SKM-1 treated with dmso at 0.1 percent for 144 hours (cell line): Measurements from ENCODE around the gene FTH1.
A peak's percentile ranks its signal among the peaks of the same experiment; 100 is the strongest.

Source experiments
- DNase-seq: peaks from one replicate; lab custom pipeline; 2025; ENCODE audit not compliant: unreplicated experiment; lab: John Stamatoyannopoulos, UW

The FTH1 gene

GRCh38 chr11:61949169-61950034, 18.0 kb downstream of the FTH1 start:
- DNase-seq, result peak; percentile 80

DNA sequence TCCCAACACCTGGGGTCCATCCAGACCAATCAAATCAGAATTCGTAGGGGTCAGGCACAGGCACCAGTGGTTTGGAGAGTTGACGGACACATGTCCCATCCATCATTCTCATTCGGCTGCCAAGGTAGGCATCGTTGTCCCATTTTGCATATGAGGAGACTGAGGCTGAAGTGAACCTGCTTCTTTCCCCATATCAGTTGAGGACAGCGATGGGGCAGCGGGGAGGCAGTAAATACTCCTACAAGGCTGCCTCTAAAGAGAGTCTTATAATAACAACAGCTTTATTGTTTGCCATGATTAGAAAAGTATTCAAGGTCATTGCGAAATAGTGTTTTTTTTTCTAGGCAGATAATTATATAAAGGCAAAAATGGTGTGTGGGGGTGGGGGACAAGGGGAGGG, 18.9 kb downstream of the FTH1 start:
- DNase-seq, result no peak

DNA sequence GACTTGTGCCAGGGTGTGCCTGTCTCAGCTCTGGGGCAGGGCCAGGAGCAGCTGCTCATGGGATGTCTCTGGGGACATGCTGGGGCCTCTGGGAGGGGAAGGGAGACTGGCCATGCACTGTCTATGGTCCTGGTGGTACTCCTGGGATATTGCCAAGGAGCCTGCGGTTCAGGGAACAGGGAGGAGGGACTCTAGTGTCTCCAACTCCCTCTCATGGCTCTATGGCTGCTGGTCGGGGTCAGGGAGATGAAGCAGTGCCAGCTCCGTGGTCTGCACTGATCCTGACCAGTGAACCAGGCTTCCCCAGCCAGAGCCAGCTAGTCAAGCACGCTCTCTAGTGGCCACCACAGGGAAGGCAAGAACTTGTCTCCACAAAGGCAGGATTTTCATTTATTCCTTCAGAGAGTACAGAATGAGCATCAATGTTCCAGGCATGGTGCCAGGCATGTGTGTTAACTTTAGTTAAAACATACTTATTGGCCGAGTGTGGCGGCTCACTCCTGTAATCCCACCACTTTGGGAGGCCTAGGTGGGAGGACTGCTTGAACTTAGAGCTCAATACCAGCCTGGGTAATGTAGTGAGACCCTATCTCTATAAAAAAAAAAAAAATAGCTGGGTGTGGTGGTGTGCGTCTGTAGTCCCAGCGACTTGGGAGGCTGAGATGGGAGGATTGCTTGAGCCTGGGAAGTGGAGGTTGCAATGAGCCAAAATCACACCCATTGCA, 19.8 kb downstream of the FTH1 start:
- DNase-seq, result peak; percentile 76

DNA sequence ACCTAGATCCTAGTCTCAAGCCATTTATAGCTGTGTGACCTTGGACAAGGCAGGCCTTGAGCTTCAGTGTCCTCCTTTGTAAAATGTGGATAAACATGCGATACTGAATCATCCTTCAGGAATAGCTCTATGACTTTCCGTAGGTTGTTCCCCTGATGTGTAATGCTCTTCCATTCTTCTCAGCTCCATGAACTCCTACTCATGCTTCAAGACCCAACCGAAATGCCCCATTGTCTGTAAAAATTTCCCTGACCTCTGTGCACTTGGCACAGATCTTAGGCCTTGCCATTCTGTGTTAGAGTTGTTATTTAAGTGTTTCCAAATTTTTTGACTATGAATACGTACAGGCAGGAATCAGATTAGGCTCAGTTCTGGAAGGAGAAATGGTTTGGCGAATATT, 20.5 kb downstream of the FTH1 start:
- DNase-seq, result no peak

GRCh38 chr11:61945191-61945590, 22.2 kb downstream of the FTH1 start:
- no peak for DNase-seq

GRCh38 chr11:61940466-61940865, 27.0 kb downstream of the FTH1 start:
- no peak for DNase-seq

DNA sequence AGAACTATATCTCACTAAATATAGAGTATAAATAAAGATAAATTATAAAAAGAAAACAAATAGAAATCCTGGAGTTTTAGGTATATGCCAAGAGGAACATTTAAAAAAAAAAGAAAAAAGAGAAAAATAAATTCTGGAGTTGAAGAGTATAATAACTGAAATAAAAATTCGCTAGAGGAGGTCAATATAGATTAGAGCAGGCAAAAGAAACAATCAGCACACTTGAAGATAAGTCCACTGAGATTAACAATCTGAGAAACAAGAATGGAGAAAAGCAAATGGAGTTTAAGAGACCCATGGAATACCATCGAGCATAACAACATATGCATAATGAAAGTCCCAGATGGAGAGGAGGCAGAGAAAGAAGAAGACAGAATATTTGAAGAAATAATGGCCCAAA, 31.6 kb downstream of the FTH1 start:
- no peak for DNase-seq

DNA sequence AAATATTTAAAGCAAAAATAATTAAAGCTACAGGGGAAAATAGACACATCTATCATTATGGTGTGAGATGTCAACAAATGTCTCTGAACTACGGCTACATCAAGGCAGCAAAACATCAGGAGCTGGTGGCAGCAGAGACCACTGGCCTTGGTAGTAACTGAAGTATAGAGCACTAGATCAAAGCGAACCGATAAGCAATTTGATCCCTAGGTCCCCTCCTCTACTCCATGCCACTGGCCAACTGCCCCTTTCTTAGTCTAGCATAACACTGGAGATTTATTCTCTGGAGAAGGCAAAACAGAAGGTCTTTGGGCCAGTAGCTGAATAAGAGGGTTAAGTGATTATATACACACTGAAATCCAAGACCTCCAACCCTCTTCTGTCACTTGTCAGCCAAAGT, 36.5 kb downstream of the FTH1 start:
- DNase-seq, result no peak

DNA sequence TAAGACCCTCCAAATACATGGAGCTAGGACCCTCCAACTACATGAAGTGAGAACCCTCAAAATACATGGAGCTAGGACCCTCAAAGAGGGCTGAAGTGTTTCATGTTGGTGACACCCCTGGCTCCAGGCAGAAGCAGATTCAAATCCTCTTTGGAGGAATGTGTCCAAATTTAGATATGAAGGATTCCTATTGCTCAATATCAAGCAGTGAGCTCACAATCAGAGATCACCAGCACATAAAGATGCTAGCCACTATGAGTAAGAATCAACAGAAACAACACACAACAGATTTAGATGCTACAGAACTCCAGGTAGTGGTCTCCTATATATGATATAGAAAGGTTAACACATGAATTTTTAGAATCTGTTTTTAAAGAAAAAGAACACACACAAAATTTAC, 38.8 kb downstream of the FTH1 start:
- no peak for DNase-seq

GRCh38 chr11:61927501-61927900, 39.9 kb downstream of the FTH1 start:
- DNase-seq, result no peak

- no peak for DNase-seq
Measured at GRCh38 chr11:61926235-61926634, 41.2 kb downstream of the FTH1 start.

GRCh38 chr11:61925736-61926135, 41.7 kb downstream of the FTH1 start:
- DNase-seq, result no peak

DNA sequence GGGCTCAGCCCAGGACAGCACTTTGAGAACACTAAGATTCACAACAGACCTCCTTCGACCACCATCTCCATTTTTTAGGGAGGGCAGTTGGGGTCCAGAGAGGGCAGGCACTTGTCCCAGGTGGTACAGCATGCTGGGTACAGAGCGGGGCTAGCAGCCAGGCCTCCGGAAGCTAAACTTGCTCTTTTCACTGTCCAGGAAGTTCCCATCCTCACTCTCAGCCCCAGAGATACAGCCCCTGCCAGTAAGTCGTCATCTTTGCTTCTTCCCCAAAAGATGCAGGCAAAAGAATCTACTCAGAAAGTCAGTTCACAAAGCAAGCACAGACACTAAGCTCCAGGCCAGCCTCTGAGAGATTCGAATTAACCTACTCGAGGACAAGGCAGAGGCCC, 43.4 kb downstream of the FTH1 start:
- DNase-seq, result no peak

DNA sequence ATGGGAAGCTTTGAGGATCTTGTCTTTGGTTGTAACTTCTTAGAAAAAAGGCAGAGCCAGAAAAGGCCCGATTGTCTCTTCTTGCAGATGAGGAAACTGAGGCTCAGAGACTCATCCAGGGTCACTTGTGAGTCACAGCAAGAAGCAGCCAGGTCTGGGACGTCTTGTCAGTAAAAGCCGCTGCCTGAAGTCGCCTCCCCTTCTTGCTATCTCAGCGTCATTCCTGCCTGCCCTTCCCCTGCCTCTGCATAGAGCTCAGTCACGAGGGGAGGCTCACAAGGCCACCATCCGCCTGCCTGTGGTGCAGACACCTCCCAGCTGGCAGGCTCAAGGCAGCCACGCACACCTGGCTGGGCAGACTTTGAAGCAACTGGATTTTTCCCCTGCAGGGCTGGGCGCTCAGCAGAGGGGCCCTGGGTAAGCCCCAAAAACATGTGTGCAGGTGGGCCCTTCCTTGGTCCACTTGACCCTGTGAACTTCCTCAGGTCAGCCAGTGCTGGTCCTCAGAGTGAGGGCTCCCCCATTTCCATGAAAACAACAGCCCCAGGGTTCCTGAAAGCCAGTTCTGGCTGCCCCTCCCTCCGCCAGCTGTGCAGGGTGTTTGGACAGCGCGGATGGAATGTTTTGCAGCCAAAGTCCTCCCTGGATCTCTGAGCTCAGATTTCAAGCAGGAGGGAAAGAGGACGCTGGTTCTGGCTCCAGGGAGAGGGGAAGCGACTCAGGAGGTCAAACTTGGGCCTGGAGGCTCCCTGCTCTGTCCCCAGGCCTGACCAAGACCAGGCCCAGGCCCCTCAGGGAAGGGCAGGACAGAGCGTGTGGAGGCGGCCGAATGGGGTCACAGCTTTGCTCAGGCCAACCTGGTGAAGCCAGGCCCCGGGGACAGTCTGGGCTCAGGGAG, 44.0 kb downstream of the FTH1 start:
- DNase-seq, result no peak

- DNase-seq, result peak; percentile 92
Measured at GRCh38 chr11:61922539-61922938, 44.9 kb downstream of the FTH1 start.

DNA sequence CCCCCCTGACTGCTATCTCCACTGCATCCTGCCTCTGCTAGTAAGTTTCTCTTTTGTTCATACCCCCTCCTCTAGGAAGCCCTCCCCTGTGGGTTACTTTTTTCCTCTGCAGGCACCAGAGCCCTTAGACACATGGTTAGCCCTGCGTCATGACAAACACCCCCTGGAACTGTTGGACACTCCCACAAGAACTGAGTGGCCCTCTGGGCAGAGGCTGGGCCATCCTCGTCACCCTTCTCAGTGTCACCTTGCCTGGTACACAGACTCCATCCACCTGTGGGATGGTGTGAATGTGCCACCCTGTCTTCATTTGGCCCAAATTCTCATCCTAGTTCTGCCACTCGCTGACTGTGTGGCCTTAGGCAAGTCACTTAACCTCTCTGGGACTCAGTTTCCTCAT, 46.0 kb downstream of the FTH1 start:
- DNase-seq, result no peak

DNA sequence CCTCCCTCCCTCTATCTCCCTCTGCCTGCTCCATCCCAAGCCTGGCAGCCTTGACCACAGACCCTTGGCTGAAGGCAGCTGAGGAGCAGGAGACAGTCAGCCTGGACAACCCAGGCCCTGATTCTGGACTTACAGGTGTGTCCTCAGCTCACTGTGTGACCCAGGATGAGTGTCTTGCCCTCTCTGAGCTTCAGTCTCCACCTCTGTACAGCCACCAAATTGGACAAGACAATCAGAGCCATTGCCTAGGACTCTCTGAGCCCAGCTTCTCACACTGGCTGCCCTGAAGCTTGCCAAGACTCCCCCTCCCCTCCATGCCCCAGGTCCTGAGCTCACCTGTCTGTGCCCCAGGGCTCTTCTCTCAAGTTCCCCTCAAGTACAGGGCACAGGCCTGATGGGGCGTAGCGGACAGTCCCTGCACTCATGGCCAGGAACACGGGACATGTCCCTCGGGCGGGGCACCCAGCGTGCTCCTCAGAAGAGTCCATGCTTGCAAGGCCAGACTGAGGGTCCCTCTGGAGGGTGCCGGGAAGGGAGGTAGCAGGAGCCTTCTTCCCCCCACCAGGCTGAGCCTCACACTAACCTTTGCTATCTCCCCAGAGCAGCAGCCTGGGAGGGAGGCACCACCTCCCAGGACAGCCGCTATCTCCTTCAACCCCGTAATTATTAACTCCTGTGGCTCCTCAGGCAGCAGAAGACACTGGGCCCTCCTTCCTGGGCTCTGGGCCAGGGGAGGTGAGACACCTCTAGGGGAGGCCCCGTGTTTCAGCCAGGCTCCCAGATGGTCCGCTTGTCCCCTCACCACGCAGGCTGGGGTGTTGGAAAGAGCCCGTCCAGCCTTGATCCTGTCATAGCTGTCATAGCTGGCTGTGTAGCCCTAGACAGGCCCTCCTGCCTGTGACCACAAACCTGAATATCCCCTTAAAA, 47.5 kb downstream of the FTH1 start:
- no peak for DNase-seq

- DNase-seq, result no peak
Measured at GRCh38 chr11:61918938-61919704, 48.3 kb downstream of the FTH1 start.

GRCh38 chr11:61918251-61918937, 49.0 kb downstream of the FTH1 start:
- no peak for DNase-seq
